Hematopoietic multipotent progenitor cell treated with erythropoietin and hydrocortisone succinate and interleukin-3 and kit ligand, for 6 days (in vitro differentiated cells): ENCODE results near the gene DCTPP1.
"Not testable (repeated sequence)": the region's sequence is repeated elsewhere in the genome, so short reads cannot be mapped to it uniquely, and the experiment has no call there.

ENCODE experiments used
- DNase-seq: peaks from one replicate; pipeline ENCODE4 v3.0.0-alpha.2; 2015

The DCTPP1 gene

GRCh38 chr16:30429678-30430427 is at the start of gene DCTPP1:
DCTPP1 (minus strand) TSS chr16:30430030; CDS start chr16:30429980, 50 bp downstream.
- peak; percentile 100 for DNase-seq

- no peak for DNase-seq
Observed at GRCh38 chr16:30478766-30479478, 49.1 kb upstream of the DCTPP1 start.

DNA sequence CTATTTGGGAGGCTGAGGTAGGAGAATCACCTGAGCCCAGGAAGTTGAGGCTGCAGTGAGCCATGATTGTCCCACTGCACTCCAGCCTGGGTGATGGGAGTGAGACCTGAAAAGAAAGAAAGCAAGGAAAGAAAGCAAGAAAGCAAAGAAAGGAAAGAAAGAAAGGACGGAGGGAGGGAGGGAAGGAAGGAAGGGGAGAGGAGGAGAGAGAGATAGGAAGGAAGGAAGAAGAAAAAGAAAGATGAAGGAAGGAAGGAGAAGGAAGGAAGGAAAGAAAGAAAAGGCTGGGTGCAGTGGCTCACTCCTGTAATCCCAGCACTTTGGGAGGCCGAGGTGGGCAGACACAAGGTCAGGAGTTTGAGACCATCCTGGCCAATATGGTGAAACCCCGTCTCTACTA is 47.9 kb upstream of the DCTPP1 start:
- not testable (repeated sequence) for DNase-seq

- DNase-seq, result no peak
Observed at GRCh38 chr16:30476991-30477390, 47.2 kb upstream of the DCTPP1 start.

DNA sequence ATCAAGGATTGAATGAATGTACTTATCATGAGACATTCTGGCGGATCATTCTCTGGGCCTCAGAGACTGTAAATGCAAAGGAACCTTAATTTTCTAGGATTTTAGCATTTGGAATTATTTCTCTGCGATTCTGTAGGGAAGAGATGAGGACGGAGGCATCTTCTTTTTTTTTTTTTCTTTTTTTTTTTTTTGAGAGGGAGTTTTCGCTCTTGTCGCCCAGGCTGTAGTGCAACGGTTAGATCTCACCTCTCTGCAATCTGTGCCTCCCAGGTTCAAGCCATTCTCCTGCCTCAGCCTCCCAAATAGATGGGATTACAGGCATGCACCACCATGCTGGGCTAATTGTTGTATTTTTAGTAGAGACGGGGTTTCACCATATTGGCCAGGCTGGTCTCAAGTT is 44.9 kb upstream of the DCTPP1 start:
- DNase-seq, result no peak

DNA sequence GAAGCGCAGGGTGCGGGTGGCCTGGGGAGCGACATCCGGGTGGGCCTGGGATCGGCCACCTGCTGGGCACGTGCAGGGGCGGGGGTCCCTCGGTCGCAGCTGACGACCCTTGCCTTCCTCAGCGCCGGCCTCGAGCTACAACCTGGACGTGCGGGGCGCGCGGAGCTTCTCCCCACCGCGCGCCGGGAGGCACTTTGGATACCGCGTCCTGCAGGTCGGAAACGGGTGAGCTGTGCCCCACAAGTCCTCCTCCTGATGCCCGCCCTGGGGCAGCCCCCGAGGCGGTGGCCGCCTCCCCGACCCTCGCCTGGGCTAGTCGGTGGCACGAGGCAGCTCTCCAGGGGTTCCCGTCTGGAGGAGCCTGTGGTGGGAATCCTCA is 44.2 kb upstream of the DCTPP1 start:
- no peak for DNase-seq

DNA sequence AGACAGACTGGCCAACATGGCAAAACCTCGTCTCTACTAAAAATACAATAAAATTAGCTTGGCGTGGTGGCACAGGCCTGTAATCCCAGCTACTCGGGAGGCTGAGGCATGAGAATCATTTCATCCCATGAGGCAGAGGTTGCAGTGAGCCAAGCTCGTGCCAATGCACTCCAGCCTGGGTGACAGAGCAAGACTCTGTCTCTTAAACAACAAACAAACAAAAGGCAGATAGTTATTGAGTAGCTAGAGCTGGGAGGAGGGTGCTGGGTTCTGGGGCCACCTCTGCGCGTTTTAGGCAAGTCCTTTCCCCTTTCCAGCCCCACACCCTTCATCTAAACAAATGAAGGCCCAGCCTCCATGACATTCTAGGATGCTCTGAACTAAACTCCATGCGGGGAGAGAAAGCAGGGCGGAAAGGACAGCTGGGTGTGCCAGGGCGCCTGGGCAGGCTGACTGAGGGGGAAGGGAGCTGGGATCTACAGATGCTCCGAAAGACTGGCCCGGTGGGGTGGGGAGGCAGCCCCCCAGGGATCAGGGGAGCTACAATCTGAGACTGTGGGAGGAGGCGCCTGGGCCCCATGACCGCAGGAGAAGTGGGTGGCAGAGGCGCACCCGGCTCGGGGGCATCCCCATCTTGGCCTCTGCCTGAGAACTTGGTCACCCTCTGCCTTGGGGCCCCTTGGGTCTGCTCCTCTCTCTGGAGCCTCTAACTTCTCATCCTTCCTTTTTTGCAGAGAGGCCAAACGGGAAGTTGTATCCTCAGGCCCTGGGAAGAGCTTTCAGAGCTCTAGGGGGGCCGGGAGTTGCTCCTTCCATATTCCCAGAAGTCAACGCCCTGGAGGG is 43.6 kb upstream of the DCTPP1 start:
- DNase-seq, result no peak

- peak; percentile 76 for DNase-seq
Observed at GRCh38 chr16:30472328-30472942, 42.6 kb upstream of the DCTPP1 start, which contains the start of gene ITGAL. ITGAL (plus strand) TSS chr16:30472742; CDS start chr16:30472838, 96 bp downstream.

GRCh38 chr16:30470632-30470995 is 40.8 kb upstream of the DCTPP1 start:
- no peak for DNase-seq

DNA sequence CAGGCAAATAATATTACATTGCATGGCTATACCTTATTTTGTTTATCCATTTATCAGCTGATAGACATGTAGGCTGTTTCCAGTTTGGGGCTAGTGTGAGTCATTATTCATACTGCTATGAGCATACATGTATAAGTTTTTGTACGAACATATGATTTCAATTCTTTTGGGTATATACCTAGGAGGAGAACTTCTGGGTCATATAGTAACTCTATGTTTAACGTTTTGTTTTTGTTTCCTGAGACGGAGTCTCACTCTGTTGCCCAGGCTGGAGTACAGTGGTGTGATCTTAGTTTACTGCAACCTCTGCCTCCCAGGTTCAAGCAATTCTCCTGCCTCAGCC is 40.3 kb upstream of the DCTPP1 start:
- DNase-seq, result no peak

GRCh38 chr16:30464078-30464477 is 34.2 kb upstream of the DCTPP1 start:
- no peak for DNase-seq

DNA sequence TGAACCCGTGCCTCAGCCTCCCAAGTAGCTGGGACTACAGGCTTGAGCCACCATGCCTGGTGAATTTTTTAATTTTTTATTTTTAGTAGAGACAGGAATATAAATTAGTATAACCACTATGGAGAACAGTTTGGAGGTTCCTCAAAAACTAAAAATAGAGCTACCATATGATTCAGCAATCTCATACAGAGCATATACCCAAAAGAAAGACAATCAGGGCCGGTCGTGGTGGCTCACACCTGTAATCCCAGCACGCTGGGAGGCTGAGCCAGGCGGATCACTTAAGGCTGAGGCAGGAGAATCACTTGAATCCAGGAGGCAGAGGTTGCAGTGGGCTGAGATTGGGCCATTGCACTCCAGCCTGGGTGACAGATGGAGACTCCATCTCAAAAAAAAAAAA is 31.6 kb upstream of the DCTPP1 start:
- DNase-seq, result not testable (repeated sequence)

- DNase-seq, result no peak
Observed at GRCh38 chr16:30459456-30459855, 29.6 kb upstream of the DCTPP1 start.

GRCh38 chr16:30458561-30459394 is 28.9 kb upstream of the DCTPP1 start:
- DNase-seq, result peak; percentile 92

DNA sequence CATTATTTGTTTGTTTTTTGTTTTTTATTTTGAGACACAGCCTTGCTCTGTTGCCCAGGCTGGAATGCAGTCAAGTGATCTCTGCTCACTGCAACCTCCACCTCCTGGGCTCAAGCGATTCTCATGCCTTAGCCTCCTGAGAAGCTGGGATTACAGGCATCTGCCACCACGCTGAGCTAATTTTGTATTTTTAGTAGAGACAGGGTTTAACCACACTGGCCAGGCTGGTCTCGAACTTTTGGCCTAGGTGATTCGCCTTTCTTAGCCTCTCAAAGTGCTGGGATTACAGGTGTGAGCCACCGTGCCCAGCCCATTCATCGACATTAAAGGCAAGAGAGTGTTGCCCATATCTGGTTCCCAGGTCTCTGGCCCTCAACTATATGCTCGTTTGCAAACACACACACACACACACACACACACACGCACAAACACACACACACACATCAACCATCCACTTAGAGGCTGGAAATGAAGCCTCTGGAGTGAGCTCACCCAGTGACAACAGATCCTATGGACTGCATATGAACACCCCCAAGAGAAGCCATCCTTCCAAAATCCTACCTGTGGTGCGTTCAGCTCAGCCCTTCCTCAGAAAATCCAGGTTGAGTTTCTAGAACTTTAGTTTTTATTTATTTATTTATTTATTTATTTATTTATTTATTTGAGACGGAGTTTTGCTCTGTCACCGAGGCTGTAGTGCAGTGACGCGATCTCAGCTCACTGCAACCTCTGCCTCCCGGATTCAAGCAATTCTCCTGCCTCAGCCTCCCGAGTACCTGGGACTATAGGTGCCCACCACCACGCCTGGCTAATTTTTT is 28.1 kb upstream of the DCTPP1 start:
- DNase-seq, result no peak

- DNase-seq, result no peak
Observed at GRCh38 chr16:30457256-30457655, 27.4 kb upstream of the DCTPP1 start.

- no peak for DNase-seq
Observed at GRCh38 chr16:30456302-30456701, 26.5 kb upstream of the DCTPP1 start.

DNA sequence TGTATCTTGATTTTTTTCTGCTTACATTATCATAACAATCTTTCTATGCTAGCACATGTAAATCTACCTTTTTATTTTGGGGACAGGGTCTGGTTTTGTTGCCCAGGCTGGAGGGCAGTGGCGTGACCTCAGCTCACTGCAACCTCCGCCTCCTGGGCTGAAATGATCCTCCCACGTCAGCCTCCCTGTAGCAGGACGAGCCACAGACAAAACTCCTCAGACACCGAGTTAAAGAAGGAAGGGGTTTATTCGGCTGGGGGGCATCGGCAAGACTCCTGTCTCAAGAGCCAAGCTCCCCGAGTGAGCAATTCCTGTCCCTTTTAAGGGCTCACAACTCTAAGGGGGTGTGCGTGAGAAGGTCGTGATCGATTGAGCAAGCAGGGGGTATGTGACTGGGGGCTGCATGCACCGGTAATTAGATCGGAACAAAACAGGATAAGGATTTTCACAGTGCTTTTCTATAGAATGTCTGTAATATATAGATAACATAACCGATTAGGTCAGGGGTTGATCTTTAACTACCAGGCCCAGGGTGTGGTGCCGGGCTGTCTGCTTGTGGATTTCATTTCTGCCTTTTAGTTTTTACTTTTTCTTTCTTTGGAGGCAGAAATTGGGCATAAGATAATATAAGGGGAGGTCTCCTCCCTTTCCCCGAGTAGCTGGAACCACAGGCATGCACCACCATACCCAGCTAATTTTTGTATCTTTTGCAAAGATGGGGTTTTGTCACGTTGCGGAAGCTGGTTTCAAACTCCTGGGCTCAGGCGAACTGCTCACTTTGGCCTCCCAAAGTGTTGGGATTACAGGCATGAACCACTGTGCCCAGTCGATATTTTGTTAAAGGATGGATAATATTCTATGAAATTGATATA is 23.1 kb upstream of the DCTPP1 start:
- peak; percentile 59 for DNase-seq

- no peak for DNase-seq
Observed at GRCh38 chr16:30449116-30449435, 19.2 kb upstream of the DCTPP1 start.

GRCh38 chr16:30447512-30448226 is 17.8 kb upstream of the DCTPP1 start:
- DNase-seq, result peak; percentile 52
